ENCODE results near the gene PEDS1. TPM values are rescaled to one million over a fixed set of nuclear protein-coding genes. Genes with fewer than 3 reads are reported as not detected.

The PEDS1 gene
- total and polyA plus RNA-seq, 2 of the 13 experiments (the other 11 are each of a cell fraction or from before 2014, with no cell fraction given), result 30.5 to 93.9 TPM

- TF ChIP-seq KLF12 (CRISPR knock-in tag; IDR thresholded peaks at IDR 0.05; ENCODE audit: borderline replicate concordance) (no peak), SMAD3 (CRISPR knock-in tag; IDR thresholded peaks at IDR 0.05) (no peak), ETS1 (CRISPR knock-in tag; IDR thresholded peaks at IDR 0.05) (no peak), ATF5 (CRISPR knock-in tag; IDR thresholded peaks at IDR 0.05; ENCODE audit: low read depth) (no peak), ZNF274 (CRISPR knock-in tag; IDR thresholded peaks at IDR 0.05) (no peak), MXI1 (IDR thresholded peaks at IDR 0.05; ENCODE audit: borderline replicate concordance, low read depth, low read length) (no peak), ZNF337 (CRISPR knock-in tag; IDR thresholded peaks at IDR 0.05; ENCODE audit: borderline replicate concordance, low read depth) (no peak), HMG20B (CRISPR knock-in tag; conservative IDR thresholded peaks at IDR 0.05) (no peak), USF2 (IDR thresholded peaks at IDR 0.05; ENCODE audit: low read depth, low read length) (peak; percentile 61), USF2 (CRISPR knock-in tag; IDR thresholded peaks at IDR 0.05; ENCODE audit: borderline replicate concordance) (peak; percentile 27; the same call in 1 of the 2 replicates), ZNF550 (CRISPR knock-in tag; IDR thresholded peaks at IDR 0.05; ENCODE audit: borderline replicate concordance) (no peak), ZNF816 (CRISPR knock-in tag; IDR thresholded peaks at IDR 0.05; ENCODE audit: borderline replicate concordance) (no peak), TOPORS (CRISPR knock-in tag; IDR thresholded peaks at IDR 0.05) (no peak), NFYB (CRISPR knock-in tag; IDR thresholded peaks at IDR 0.05) (peak; percentile 58), REST (IDR thresholded peaks at IDR 0.05; ENCODE audit: borderline replicate concordance in 1 of 2, low read depth in 1 of 2, low read length in 2 of 2) (no peak), HIVEP1 (CRISPR knock-in tag; IDR thresholded peaks at IDR 0.05) (0 out of 2 replicates have a peak, but pooled peaks have one; percentile 34), GABPA (IDR thresholded peaks at IDR 0.05; ENCODE audit: low read depth, low read length) (no peak), GABPA (CRISPR knock-in tag; IDR thresholded peaks at IDR 0.05; ENCODE audit: low read depth) (no peak), ZBTB34 (CRISPR knock-in tag; IDR thresholded peaks at IDR 0.05) (no peak), NFYC (CRISPR knock-in tag; IDR thresholded peaks at IDR 0.05) (peak; percentile 70), RBM22 (optimal IDR thresholded peaks at IDR 0.05; ENCODE audit: low read length) (peak; percentile 59), XRCC5 (optimal IDR thresholded peaks at IDR 0.05; ENCODE audit: low read length) (no peak)
These were observed 23.7 kb downstream of the PEDS1 start (continued) for GRCh38 chr20:50129662-50130355.

All from HepG2 (cell line).